ENCODE measurements around the gene KRT80. TPM values are rescaled to one million over a fixed set of nuclear protein-coding genes. Genes with fewer than 3 reads are reported as not detected.
A peak's percentile ranks its signal among the peaks of the same experiment; 100 is the strongest.

Gene KRT80
- total and polyA plus RNA-seq, 2 donors (not counting 3 experiments of a cell fraction or from before 2014, with no cell fraction given), result 13.6 to 23.7 TPM

GRCh38 chr12:52210186-52210924, 18.5 kb upstream of the KRT80 start:
- Histone ChIP-seq H3K4me2 (ENCODE audit: insufficient read depth, low read length) (no peak overlapping the region), H3K27me3 (ENCODE audit: control insufficient read depth in 2 of 2, insufficient read depth in 2 of 2, low read length in 2 of 2) (no peaks in the 10 kb centered on the region), H3K9me3 (replicated peaks; ENCODE audit: control insufficient read depth, insufficient read depth, low read length) (no peaks in the 10 kb centered on the region), H4K20me1 (replicated peaks; ENCODE audit: control insufficient read depth, extremely low read depth, insufficient read depth, low read length) (no peaks in the 10 kb centered on the region), H3K4me3 (replicated peaks in 1 of 3; ENCODE audit: insufficient read depth in 1 of 3, low read depth in 1 of 3, low read length in 3 of 3) (no peak overlapping the region), H3K9ac (replicated peaks; ENCODE audit: extremely low read depth, insufficient read depth, low read length) (no peak overlapping the region), H3K4me1 (ENCODE audit: control insufficient read depth, extremely low read depth, insufficient read depth, low read length) (peaks cover 13% of the 10 kb centered on the region), H3K9me1 (replicated peaks; ENCODE audit: control insufficient read depth, extremely low read depth, insufficient read depth, low read length) (no peaks in the 10 kb centered on the region), H3K27ac (ENCODE audit: insufficient read depth, low read depth, low read length) (no peak overlapping the region), H3K79me2 (ENCODE audit: control insufficient read depth, insufficient read depth, low read length) (no peaks in the 10 kb centered on the region), H2AFZ (ENCODE audit: low read depth, low read length) (no peak overlapping the region), H3K36me3 (ENCODE audit: control insufficient read depth in 2 of 2, extremely low read depth in 1 of 2, insufficient read depth in 2 of 2, low read length in 2 of 2) (no peaks in the 10 kb centered on the region)
- dilution Hi-C loops (cut with MboI; ENCODE audit: extremely low pct_ligation_motif_present, low sequenced_read_pairs), result no loop called here
- TF ChIP-seq MYC (IDR thresholded peaks at IDR 0.05; ENCODE audit: low read depth, low read length), result no peak
- TF ChIP-seq, protein P1, sequence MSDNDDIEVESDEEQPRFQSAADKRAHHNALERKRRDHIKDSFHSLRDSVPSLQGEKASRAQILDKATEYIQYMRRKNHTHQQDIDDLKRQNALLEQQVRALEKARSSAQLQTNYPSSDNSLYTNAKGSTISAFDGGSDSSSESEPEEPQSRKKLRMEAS (IDR thresholded peaks at IDR 0.05; ENCODE audit: insufficient read depth, insufficient read length), result no peak
- no peak for TF ChIP-seq GATA2 (IDR thresholded peaks at IDR 0.05; ENCODE audit: insufficient read depth, insufficient read length, low read depth, low read length)
- TF ChIP-seq JUN (IDR thresholded peaks at IDR 0.05; ENCODE audit: borderline replicate concordance, insufficient read depth, insufficient read length, low read depth), result no peak
- TF ChIP-seq FOS (IDR thresholded peaks at IDR 0.05; ENCODE audit: borderline replicate concordance, insufficient read depth, low read length), result no peak
- no peak for TF ChIP-seq POLR2AphosphoS5 (IDR thresholded peaks at IDR 0.05; ENCODE audit: insufficient read depth, low read depth, low read length)
- TF ChIP-seq EZH2 (IDR thresholded peaks at IDR 0.05; ENCODE audit: borderline replicate concordance, low read depth, low read length, severe bottlenecking), result no peak
- TF ChIP-seq POLR2A (IDR thresholded peaks at IDR 0.05; ENCODE audit: low read depth, low read length), result no peak
- TF ChIP-seq CTCF (IDR thresholded peaks at IDR 0.05; ENCODE audit: extremely low read depth in 1 of 2, insufficient read depth in 1 of 2, low read depth in 1 of 2, low read length in 2 of 2), result no peak
- no TSS peak for BruUV-seq (replicated peaks)
- DNase-seq (ENCODE audit: low read depth, low spot score), result no peak
- ChIA-PET POLR2A (interaction anchor here (1.0 kb wide), 1 partner anchor 18 kb away, joined by 3 read pairs; no protein-coding TSS in a partner anchor), CTCF (interaction anchor here (0.9 to 8.1 kb wide), 5 partner anchors 11 to 84 kb away, joined by 3 to 138 read pairs (median 4); partner anchors contain the start of gene KRT80)
- intact Hi-C loops (cut with micrococcal nuclease), result loop anchor here (10.0 kb wide), 1 partner anchor 664 kb away; no protein-coding TSS in a partner anchor
- peak; percentile 49 for FAIRE-seq

Measured in endothelial cell of umbilical vein (primary cell).